ENCODE results near the gene ZBTB8B.
"Not testable (repeated sequence)": the region's sequence is repeated elsewhere in the genome, so short reads cannot be mapped to it uniquely, and the experiment has no call there.

The ZBTB8B gene

GRCh38 chr1:32464716-32465577 is at the start of gene ZBTB8B:
Gene ZBTB8B (plus strand): TSS chr1:32465072. CDS start chr1:32470625, 5,553 bp downstream.
- no peak for TF ChIP-seq CTCF (IDR thresholded peaks at IDR 0.05; ENCODE audit: low read depth, low read length, missing control alignments)
- no peak for DNase-seq (ENCODE audit: low read depth)
- H3K4me3 ChIP-seq (ENCODE audit: low read depth, low read length), result no peak within 1 kb of the TSS

GRCh38 chr1:32421775-32422174 is 43.1 kb upstream of the ZBTB8B start:
- H3K4me3 ChIP-seq (ENCODE audit: low read depth, low read length), result no peak overlapping the region
- no peak for TF ChIP-seq CTCF (IDR thresholded peaks at IDR 0.05; ENCODE audit: low read depth, low read length, missing control alignments)
- DNase-seq (ENCODE audit: low read depth), result no peak

GRCh38 chr1:32426489-32427255 is 38.2 kb upstream of the ZBTB8B start:
- no peak for TF ChIP-seq CTCF (IDR thresholded peaks at IDR 0.05; ENCODE audit: low read depth, low read length, missing control alignments)
- no peak overlapping the region for H3K4me3 ChIP-seq (ENCODE audit: low read depth, low read length)
- no peak for DNase-seq (ENCODE audit: low read depth)

GRCh38 chr1:32427264-32427963 is 37.5 kb upstream of the ZBTB8B start:
- no peak overlapping the region for H3K4me3 ChIP-seq (ENCODE audit: low read depth, low read length)
- TF ChIP-seq CTCF (IDR thresholded peaks at IDR 0.05; ENCODE audit: low read depth, low read length, missing control alignments), result no peak
- DNase-seq (ENCODE audit: low read depth), result no peak

GRCh38 chr1:32431736-32432400 is 33.0 kb upstream of the ZBTB8B start:
- DNase-seq (ENCODE audit: low read depth), result peak; percentile 57
- no peak overlapping the region for H3K4me3 ChIP-seq (ENCODE audit: low read depth, low read length)
- TF ChIP-seq CTCF (IDR thresholded peaks at IDR 0.05; ENCODE audit: low read depth, low read length, missing control alignments), result no peak

GRCh38 chr1:32438136-32438535 is 26.7 kb upstream of the ZBTB8B start:
- H3K4me3 ChIP-seq (ENCODE audit: low read depth, low read length), result no peak overlapping the region
- TF ChIP-seq CTCF (IDR thresholded peaks at IDR 0.05; ENCODE audit: low read depth, low read length, missing control alignments), result no peak
- DNase-seq (ENCODE audit: low read depth), result no peak

- not testable (repeated sequence) for DNase-seq (ENCODE audit: low read depth); H3K4me3 ChIP-seq (ENCODE audit: low read depth, low read length)
Measured at GRCh38 chr1:32438777-32439176, 26.1 kb upstream of the ZBTB8B start.

- DNase-seq (ENCODE audit: low read depth); H3K4me3 ChIP-seq (ENCODE audit: low read depth, low read length): not testable (repeated sequence)
Measured at GRCh38 chr1:32441467-32441866, 23.4 kb upstream of the ZBTB8B start.

Measured in GM12864 (cell line).